Liver (tissue), 3 donors: Measurements from ENCODE around the gene ZNF862.

Experiments
- EGR1 ChIP-seq, 2 donors: IDR thresholded peaks; 2 replicates each; pipeline ENCODE4 v1.6.1; 2016 to 2018; ENCODE audit warnings: antibody characterized with exemption in 2 of 2, low read depth in 2 of 2
- FOXA1 ChIP-seq: IDR thresholded peaks from 2 replicates; pipeline ENCODE4 v1.6.1; 2016; ENCODE audit warnings: antibody characterized with exemption
- JUND ChIP-seq, 2 donors: IDR thresholded peaks; 2 replicates each; pipeline ENCODE4 v1.6.1; 2016; ENCODE audit warnings: antibody characterized with exemption in 2 of 2
- RAD21 ChIP-seq, 2 donors: IDR thresholded peaks; 2 replicates each; pipeline ENCODE4 v1.6.1; 2016; ENCODE audit warnings: antibody characterized with exemption in 2 of 2, mild to moderate bottlenecking in 2 of 2
- TF ChIP-seq, protein P1 (sequence below): IDR thresholded peaks from 2 replicates; pipeline ENCODE4 v1.6.1; 2016; ENCODE audit warnings: antibody characterized with exemption
- TF ChIP-seq, protein P2 (sequence below): fragments of 150-350 bp; IDR thresholded peaks from 2 replicates; pipeline ENCODE4 v1.5.1; 2017; ENCODE audit warnings: improper control_type of control experiment, low read depth, low read length; ENCODE audit not compliant: missing input control
- TF ChIP-seq, protein P3 (sequence below): IDR thresholded peaks from 2 replicates; pipeline ENCODE4 v1.6.1; 2016; ENCODE audit warnings: antibody characterized with exemption
- donor health status: healthy.
- donor health status: healthy.

DNA sequence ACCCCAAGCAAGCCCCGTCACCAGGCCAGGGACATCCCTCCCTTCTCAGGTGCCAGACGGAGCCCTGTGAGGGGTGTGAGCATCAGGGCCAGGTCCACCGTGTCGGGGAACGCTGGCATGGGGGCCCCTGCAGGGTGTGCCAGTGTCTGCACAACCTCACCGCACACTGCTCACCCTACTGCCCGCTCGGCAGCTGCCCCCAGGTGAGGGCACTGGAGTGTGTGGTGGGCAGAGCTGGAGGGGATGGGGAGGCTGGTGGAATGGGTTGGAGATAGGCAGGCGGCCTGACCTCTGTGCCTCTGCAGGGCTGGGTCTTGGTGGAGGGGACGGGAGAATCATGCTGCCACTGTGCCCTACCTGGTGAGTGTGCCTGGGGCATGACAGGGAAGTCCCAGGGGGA is 44.9 kb upstream of the ZNF862 start:
- TF ChIP-seq, protein P1, sequence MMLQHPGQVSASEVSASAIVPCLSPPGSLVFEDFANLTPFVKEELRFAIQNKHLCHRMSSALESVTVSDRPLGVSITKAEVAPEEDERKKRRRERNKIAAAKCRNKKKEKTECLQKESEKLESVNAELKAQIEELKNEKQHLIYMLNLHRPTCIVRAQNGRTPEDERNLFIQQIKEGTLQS = no peak
- TF ChIP-seq, protein P2, sequence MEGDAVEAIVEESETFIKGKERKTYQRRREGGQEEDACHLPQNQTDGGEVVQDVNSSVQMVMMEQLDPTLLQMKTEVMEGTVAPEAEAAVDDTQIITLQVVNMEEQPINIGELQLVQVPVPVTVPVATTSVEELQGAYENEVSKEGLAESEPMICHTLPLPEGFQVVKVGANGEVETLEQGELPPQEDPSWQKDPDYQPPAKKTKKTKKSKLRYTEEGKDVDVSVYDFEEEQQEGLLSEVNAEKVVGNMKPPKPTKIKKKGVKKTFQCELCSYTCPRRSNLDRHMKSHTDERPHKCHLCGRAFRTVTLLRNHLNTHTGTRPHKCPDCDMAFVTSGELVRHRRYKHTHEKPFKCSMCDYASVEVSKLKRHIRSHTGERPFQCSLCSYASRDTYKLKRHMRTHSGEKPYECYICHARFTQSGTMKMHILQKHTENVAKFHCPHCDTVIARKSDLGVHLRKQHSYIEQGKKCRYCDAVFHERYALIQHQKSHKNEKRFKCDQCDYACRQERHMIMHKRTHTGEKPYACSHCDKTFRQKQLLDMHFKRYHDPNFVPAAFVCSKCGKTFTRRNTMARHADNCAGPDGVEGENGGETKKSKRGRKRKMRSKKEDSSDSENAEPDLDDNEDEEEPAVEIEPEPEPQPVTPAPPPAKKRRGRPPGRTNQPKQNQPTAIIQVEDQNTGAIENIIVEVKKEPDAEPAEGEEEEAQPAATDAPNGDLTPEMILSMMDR = no peak
- TF ChIP-seq FOXA1 (no peak), EGR1 (IDR thresholded peaks at IDR 0.05; ENCODE audit: low read depth in 2 of 2) (no peak), RAD21 (IDR thresholded peaks at IDR 0.05) (no peak), JUND (IDR thresholded peaks at IDR 0.05) (no peak)
- TF ChIP-seq, protein P3, sequence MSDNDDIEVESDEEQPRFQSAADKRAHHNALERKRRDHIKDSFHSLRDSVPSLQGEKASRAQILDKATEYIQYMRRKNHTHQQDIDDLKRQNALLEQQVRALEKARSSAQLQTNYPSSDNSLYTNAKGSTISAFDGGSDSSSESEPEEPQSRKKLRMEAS = no peak
